H1 (cell line): ENCODE results near the gene FHDC1. TPM values are rescaled to one million over a fixed set of nuclear protein-coding genes. Genes with fewer than 3 reads are reported as not detected.

ENCODE experiments used
- CTCF ChIA-PET: fragments of 300-600 bp; sonication (Branson Sonifier 250); formaldehyde crosslinking; loops from one replicate; lab custom pipeline; 2021; ENCODE audit not compliant: partially characterized antibody; lab: Charles Lee
- POLR2A ChIA-PET: fragments of 300-600 bp; sonication (Branson Sonifier 250); formaldehyde crosslinking; loops from one replicate; lab custom pipeline; 2021; ENCODE audit warnings: inconsistent platforms; ENCODE audit not compliant: partially characterized antibody; lab: Charles Lee
- DNase-seq, 2 experiments: peaks; one replicate each; pipeline versions ENCODE4 v3.0.0 to v3.0.0-alpha.2; 2010 to 2022; ENCODE audit warnings: low spot score in 2 of 2, low read depth in 1 of 2, mixed read lengths in 1 of 2
- FAIRE-seq: peaks from 2 replicates; lab custom pipeline; 2011; peaks lifted over from hg19 to GRCh38; lab: Jason Lieb, UNC
- H2AFZ ChIP-seq: 2 replicates; pipeline ENCODE4 v1.8.1; 2012; ENCODE audit warnings: low read length, inconsistent platforms
- H2AK5ac ChIP-seq: 2 replicates; pipeline ENCODE4 v1.6.1; 2013; ENCODE audit warnings: low read depth, low read length
- H2BK120ac ChIP-seq: replicated peaks from 2 replicates; pipeline ENCODE3; 2013; ENCODE audit warnings: low read depth, low read length, inconsistent platforms
- H2BK12ac ChIP-seq: 2 replicates; pipeline ENCODE4 v1.6.1; 2013; ENCODE audit warnings: low read depth, low read length
- H2BK15ac ChIP-seq: 2 replicates; pipeline ENCODE4 v1.6.1; 2013; ENCODE audit warnings: low read length
- H2BK20ac ChIP-seq: 2 replicates; pipeline ENCODE4 v1.6.1; 2013; ENCODE audit warnings: low read length
- H2BK5ac ChIP-seq: 2 replicates; pipeline ENCODE4 v1.6.1; 2013; ENCODE audit warnings: low read depth, low read length
- H3K14ac ChIP-seq: 2 replicates; pipeline ENCODE4 v1.6.1; 2013; ENCODE audit warnings: inconsistent platforms; ENCODE audit not compliant: insufficient read length
- H3K18ac ChIP-seq: 2 replicates; pipeline ENCODE4 v1.6.1; 2013; ENCODE audit warnings: low read length; ENCODE audit errors: extremely low read depth
- H3K23ac ChIP-seq: 2 replicates; pipeline ENCODE4 v1.6.1; 2013; ENCODE audit warnings: inconsistent platforms; ENCODE audit not compliant: insufficient read length
- H3K23me2 ChIP-seq: 2 replicates; pipeline ENCODE4 v1.6.1; 2013; ENCODE audit warnings: low read depth, low read length
- H3K27ac ChIP-seq: 2 replicates; pipeline ENCODE4 v1.6.1; 2011; ENCODE audit warnings: low read depth, low read length, inconsistent platforms
- H3K27me3 ChIP-seq, 4 experiments: replicated peaks in 1 of 4; 1 replicate in 1 of 4; 2 replicates in 3 of 4; pipeline versions ENCODE4 v1.6.1 to v1.8.1; 2011 to 2013; ENCODE audit warnings: low read length in 3 of 4, mild to moderate bottlenecking in 3 of 4, inconsistent platforms in 2 of 4, mixed read lengths in 2 of 4, moderate library complexity in 1 of 4; ENCODE audit not compliant: control insufficient read depth in 3 of 4, insufficient read depth in 3 of 4; ENCODE audit errors: extremely low read depth in 1 of 4
- H3K36me3 ChIP-seq, 4 experiments: 2 replicates each; pipeline versions ENCODE4 v1.6.1 to v1.8.1; 2011 to 2013; ENCODE audit warnings: mild to moderate bottlenecking in 4 of 4, low read length in 3 of 4, moderate library complexity in 2 of 4, control low read depth in 1 of 4, inconsistent platforms in 1 of 4; ENCODE audit not compliant: insufficient read depth in 4 of 4, control insufficient read depth in 2 of 4
- H3K4ac ChIP-seq: replicated peaks from 2 replicates; pipeline ENCODE3; 2013; ENCODE audit warnings: low read length, low read depth, mixed read lengths, inconsistent platforms; ENCODE audit not compliant: insufficient read length
- H3K4me1 ChIP-seq, 4 experiments: replicated peaks in 1 of 4; 1 replicate in 1 of 4; 2 replicates in 3 of 4; pipeline versions ENCODE4 v1.6.1 to v1.8.1; 2011 to 2013; ENCODE audit warnings: low read length in 3 of 4, inconsistent platforms in 2 of 4, mixed read lengths in 1 of 4; ENCODE audit not compliant: insufficient read depth in 4 of 4, control insufficient read depth in 3 of 4
- H3K4me2 ChIP-seq, 2 experiments: 2 replicates each; pipeline versions ENCODE4 v1.6.1 to v1.8.1; 2011 to 2013; ENCODE audit warnings: low read depth in 2 of 2, low read length in 2 of 2, control low read depth in 1 of 2, inconsistent platforms in 1 of 2, mild to moderate bottlenecking in 1 of 2; ENCODE audit not compliant: insufficient read depth in 1 of 2
- H3K4me3 ChIP-seq, 4 experiments: fragments of 200-600, 300-600 bp in 1 of 4; sonication (generic), shearing (Covaris generic), sonication (Bioruptor Twin) in 1 of 4; 2 replicates each; pipeline versions ENCODE4 v1.5.1 to v1.8.1; 2011 to 2016; ENCODE audit warnings: low read length in 4 of 4, low read depth in 3 of 4, control low read depth in 2 of 4, inconsistent platforms in 2 of 4, mild to moderate bottlenecking in 2 of 4, mixed read lengths in 1 of 4, moderate library complexity in 1 of 4; ENCODE audit not compliant: insufficient read depth in 2 of 4; ENCODE audit errors: extremely low read depth in 1 of 4
- H3K56ac ChIP-seq: replicated peaks from 2 replicates; pipeline ENCODE3; 2013; ENCODE audit warnings: low read depth, mild to moderate bottlenecking, mixed read lengths, low read length, inconsistent platforms; ENCODE audit not compliant: insufficient read length
- H3K79me1 ChIP-seq: 2 replicates; pipeline ENCODE4 v1.6.1; 2013; ENCODE audit warnings: low read depth, low read length, control low read depth
- H3K79me2 ChIP-seq, 2 experiments: 2 replicates each; pipeline versions ENCODE4 v1.6.1 to v1.8.1; 2012 to 2013; ENCODE audit warnings: low read length in 2 of 2, mild to moderate bottlenecking in 2 of 2, inconsistent platforms in 1 of 2; ENCODE audit not compliant: insufficient read depth in 2 of 2, control insufficient read depth in 1 of 2
- H3K9ac ChIP-seq, 4 experiments: replicated peaks in 1 of 4; 1 replicate in 1 of 4; 2 replicates in 3 of 4; pipeline versions ENCODE4 v1.6.1 to v1.8.1; 2011 to 2013; ENCODE audit warnings: low read depth in 3 of 4, low read length in 3 of 4, control low read depth in 2 of 4, mild to moderate bottlenecking in 2 of 4, moderate library complexity in 2 of 4, inconsistent platforms in 1 of 4; ENCODE audit errors: extremely low read depth in 1 of 4
- H3K9me3 ChIP-seq, 2 experiments: 2 replicates each; pipeline versions ENCODE4 v1.6.1 to v1.8.1; 2012 to 2013; ENCODE audit warnings: mild to moderate bottlenecking in 2 of 2, moderate library complexity in 2 of 2, control low read depth in 1 of 2, inconsistent platforms in 1 of 2, low read depth in 1 of 2, low read length in 1 of 2, mixed read lengths in 1 of 2; ENCODE audit not compliant: insufficient read depth in 2 of 2
- H4K20me1 ChIP-seq, 2 experiments: replicated peaks in 1 of 2; 2 replicates each; pipeline versions ENCODE3 to v1.8.1; 2011 to 2013; ENCODE audit warnings: inconsistent platforms in 2 of 2, low read length in 2 of 2, mild to moderate bottlenecking in 1 of 2; ENCODE audit not compliant: insufficient read depth in 2 of 2, control insufficient read depth in 1 of 2
- H4K5ac ChIP-seq: 2 replicates; pipeline ENCODE4 v1.6.1; 2013; ENCODE audit warnings: low read length, low read depth, mixed read lengths, inconsistent platforms; ENCODE audit not compliant: insufficient read length
- H4K8ac ChIP-seq: 2 replicates; pipeline ENCODE4 v1.8.0; 2013; ENCODE audit warnings: mild to moderate bottlenecking, moderate library complexity, low read length, inconsistent platforms; ENCODE audit not compliant: insufficient read depth; ENCODE audit errors: extremely low read depth
- H4K91ac ChIP-seq: replicated peaks from 2 replicates; pipeline ENCODE3; 2013; ENCODE audit warnings: low read length, mixed read lengths, inconsistent platforms; ENCODE audit not compliant: insufficient read length
- CHD1 ChIP-seq: IDR thresholded peaks from 2 replicates; pipeline ENCODE4 v1.6.1; 2012; ENCODE audit warnings: low read depth, low read length, improper control_type of control experiment
- GABPA ChIP-seq: IDR thresholded peaks from 2 replicates; pipeline ENCODE4 v1.6.1; 2011; ENCODE audit warnings: mild to moderate bottlenecking, low read length, moderate library complexity, borderline replicate concordance; ENCODE audit not compliant: insufficient read depth
- HDAC6 ChIP-seq: IDR thresholded peaks from one replicate; pipeline ENCODE4 v1.7.1; 2012; ENCODE audit warnings: low read depth, mild to moderate bottlenecking, inconsistent platforms, low read length, moderate library complexity
- KDM5A ChIP-seq: fragments of 200-600 bp; IDR thresholded peaks from 2 replicates; pipeline ENCODE4 v1.7.1; 2012; ENCODE audit warnings: mild to moderate bottlenecking, low read length, inconsistent platforms, mixed read lengths
- NRF1 ChIP-seq: IDR thresholded peaks from 2 replicates; pipeline ENCODE4 v1.6.1; 2011; ENCODE audit warnings: mild to moderate bottlenecking, low read depth, low read length, improper control_type of control experiment
- RAD21 ChIP-seq, 2 experiments: IDR thresholded peaks in 1 of 2; conservative IDR thresholded peaks in 1 of 2; 2 replicates each; pipeline ENCODE4 v1.6.1; 2011; ENCODE audit warnings: low read depth in 2 of 2, low read length in 2 of 2, improper control_type of control experiment in 1 of 2, inconsistent platforms in 1 of 2, mild to moderate bottlenecking in 1 of 2, moderate library complexity in 1 of 2
- TBP ChIP-seq: IDR thresholded peaks from 2 replicates; pipeline ENCODE4 v1.6.1; 2011; ENCODE audit warnings: low read depth, low read length, improper control_type of control experiment
- WGBS, 2 experiments: shearing (Covaris generic) in 1 of 2; methylation state at CpG; one replicate each; pipeline versions ENCODE4 v1.1.6 to v1.1.7; 2013 to 2015; ENCODE audit warnings: low lambda C conversion rate in 2 of 2, mixed read lengths in 2 of 2, inconsistent platforms in 1 of 2, low coverage in 1 of 2, missing lambda C conversion rate in 1 of 2; ENCODE audit not compliant: insufficient replicate concordance in 2 of 2, insufficient coverage in 1 of 2, insufficient read length in 1 of 2; ENCODE audit errors: extremely low coverage in 1 of 2, missing lambda C conversion rate in 1 of 2; 5-methylcytosine and 5-hydroxymethylcytosine counted together
- polyA plus RNA-seq, 7 experiments: library from polyadenylated mRNA; depleted of rRNA in 3 of 7; stranded (reverse) in 5 of 7; unstranded in 2 of 7; fragments of >200 nt in 5 of 7; fragments of 200-250 nt in 2 of 7; gene quantifications; 1 replicate in 5 of 7; 2 replicates in 1 of 7; 4 replicates in 1 of 7; pipeline versions ENCODE4 v1.2.1 to v1.2.3, GENCODE V29; 2011 to 2013; ENCODE audit warnings: missing spikeins in 2 of 7, mixed read lengths in 2 of 7
- total RNA-seq: library from RNA; stranded (reverse); fragmentation: NEBNext Ultra II Directional; extraction: Animal tissue kit (Norgen Biotek cat#: 25700); gene quantifications from 2 replicates; pipeline ENCODE4 v1.2.1, GENCODE V29; 2021

FHDC1 gene
- total and polyA plus RNA-seq, 2 of the 8 experiments (the other 6 are each of a cell fraction or from before 2014, with no cell fraction given): 6.4 to 28.6 TPM

DNA sequence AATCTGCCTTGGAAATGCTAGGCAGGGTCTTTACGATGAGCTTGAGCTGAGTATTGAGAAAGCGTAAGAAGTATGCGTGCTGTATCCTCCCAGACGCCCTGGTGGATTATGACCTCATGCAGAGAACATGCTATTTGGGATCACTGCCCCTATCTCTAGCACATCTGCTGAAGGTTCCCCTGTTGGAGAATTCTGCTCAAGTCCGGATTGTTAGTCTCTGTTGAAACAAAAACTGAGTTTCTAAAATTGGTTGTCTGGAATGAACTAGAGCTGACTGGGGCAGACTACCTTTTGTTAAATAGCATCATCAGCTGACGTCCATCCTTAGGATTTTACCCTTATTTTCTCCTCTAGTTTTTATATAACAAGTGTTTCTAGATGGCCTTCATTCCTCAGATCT lies 7.5 kb downstream of the FHDC1 start:
- 79% methylated on average over 6 of the region's 6 CpGs; no CpG with 5 or more reads in 1 of the 2 experiments for WGBS, 2 experiments
- H3K23me2 ChIP-seq: no peaks in the 10 kb centered on the region; the same call in 1 of the 2 replicates
- no peak overlapping the region for H3K4me2 ChIP-seq
- H2BK120ac ChIP-seq: no peak overlapping the region
- H2BK5ac ChIP-seq: no peak overlapping the region
- POLR2A ChIA-PET: interaction anchor here (0.9 kb wide), 1 partner anchor 17 kb away, joined by 3 read pairs; no protein-coding TSS in a partner anchor
- FAIRE-seq: no peak
- H3K56ac ChIP-seq: no peak overlapping the region
- CTCF ChIA-PET: interaction anchor here (1.0 to 1.8 kb wide), 7 partner anchors 8 to 183 kb away, joined by 3 to 8 read pairs (median 5); partner anchors contain the start of gene FHDC1
- no peak overlapping the region for H4K8ac ChIP-seq
- H3K23ac ChIP-seq: no peak overlapping the region
- H3K79me2 ChIP-seq: peaks cover 20 to 91% of the 10 kb centered on the region in 2 experiments
- no peak overlapping the region for H3K27ac ChIP-seq
- no peak for DNase-seq
- peaks cover 9% of the 10 kb centered on the region; the same call in 1 of the 2 replicates for H3K79me1 ChIP-seq
- H2AFZ ChIP-seq: no peak overlapping the region
- no peak overlapping the region for H4K5ac ChIP-seq
- H2BK12ac ChIP-seq: no peak overlapping the region
- H3K18ac ChIP-seq: no peak overlapping the region
- no peak for TF ChIP-seq CHD1
- no peak for TF ChIP-seq KDM5A
- TF ChIP-seq RAD21 (IDR thresholded peaks at IDR 0.05 in 1 of 2, conservative IDR thresholded peaks at IDR 0.05 in 1 of 2; ENCODE audit: low read depth in 2 of 2, low read length in 2 of 2): no peak
- TF ChIP-seq GABPA: no peak
- no peak for TF ChIP-seq TBP
- no peak for TF ChIP-seq HDAC6
- TF ChIP-seq NRF1: no peak
- H3K14ac ChIP-seq: no peak overlapping the region
- H3K9ac ChIP-seq: no peak overlapping the region
- no peak overlapping the region for H2BK15ac ChIP-seq
- H2AK5ac ChIP-seq: no peak overlapping the region
- peaks cover 0 to 6% (median 2%) of the 10 kb centered on the region in 4 experiments; a peak in 2 of 7 replicates for H3K4me1 ChIP-seq
- H3K27me3 ChIP-seq: peaks cover 0 to 1% (median 0%) of the 10 kb centered on the region in 4 experiments; a peak in 2 of 7 replicates
- peaks cover 0 to 22% (median 14%) of the 10 kb centered on the region in 4 experiments; a peak in 5 of 8 replicates for H3K36me3 ChIP-seq
- H3K4me3 ChIP-seq: no peak overlapping the region
- H4K91ac ChIP-seq: no peak overlapping the region
- no peak overlapping the region for H2BK20ac ChIP-seq
- peaks cover 10 to 17% of the 10 kb centered on the region in 2 experiments for H4K20me1 ChIP-seq
- no peak overlapping the region for H3K4ac ChIP-seq
- no peaks in the 10 kb centered on the region for H3K9me3 ChIP-seq
